GM21526 (cell line): ENCODE measurements around the gene RTKN.
"Not testable (repeated sequence)": the region's sequence is repeated elsewhere in the genome, so short reads cannot be mapped to it uniquely, and the experiment has no call there.

Source experiments
- ATAC-seq: cut with Tn5 transposase; IDR thresholded peaks from one replicate; pipeline ENCODE4 v1.9.1; 2021; ENCODE audit warnings: moderate library complexity; ENCODE audit not compliant: unreplicated experiment, low FRiP score

The RTKN gene

DNA sequence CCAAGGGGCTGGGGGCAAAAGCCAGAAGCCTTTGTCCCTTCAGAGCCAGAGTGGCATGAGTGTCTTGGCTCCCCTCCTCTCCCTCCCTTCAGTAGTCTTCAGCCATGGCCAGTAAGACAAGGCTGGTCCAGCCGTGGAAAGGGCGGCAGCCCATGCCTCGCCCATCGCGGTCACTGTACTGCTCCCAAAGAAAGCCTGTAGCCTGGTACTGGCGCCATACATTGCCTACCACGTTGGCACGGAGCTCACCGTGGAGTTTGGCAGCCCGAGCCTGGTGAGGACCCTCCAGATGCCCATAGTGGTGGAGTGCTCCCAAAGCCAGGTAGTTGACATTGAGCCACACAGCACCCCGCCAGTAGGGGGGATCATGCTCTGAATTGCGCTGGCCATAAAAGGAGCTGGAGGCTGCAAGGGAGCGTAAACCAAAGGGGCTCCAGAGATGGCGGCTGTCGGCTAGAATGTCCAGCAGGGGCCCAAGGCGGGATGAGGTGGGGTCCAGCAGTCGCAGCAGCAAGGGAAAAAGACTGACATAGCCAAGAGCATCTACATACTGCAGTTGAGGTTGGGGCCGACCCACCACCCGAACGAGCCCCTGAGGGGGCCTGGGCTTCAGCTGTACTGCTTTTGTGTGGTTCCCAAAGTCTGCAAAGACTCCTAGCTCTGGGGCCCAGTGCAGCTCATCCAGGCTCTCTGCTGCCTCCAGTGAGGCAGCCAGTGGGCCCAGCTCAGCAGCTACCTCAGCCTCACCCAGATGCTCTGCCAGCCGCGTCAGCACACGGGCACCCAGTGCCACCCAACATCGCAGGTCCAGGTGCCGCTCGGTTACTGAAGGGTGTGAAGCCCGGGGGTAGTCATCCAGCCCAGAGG, 19.7 kb upstream of the RTKN start:
- ATAC-seq = no peak

DNA sequence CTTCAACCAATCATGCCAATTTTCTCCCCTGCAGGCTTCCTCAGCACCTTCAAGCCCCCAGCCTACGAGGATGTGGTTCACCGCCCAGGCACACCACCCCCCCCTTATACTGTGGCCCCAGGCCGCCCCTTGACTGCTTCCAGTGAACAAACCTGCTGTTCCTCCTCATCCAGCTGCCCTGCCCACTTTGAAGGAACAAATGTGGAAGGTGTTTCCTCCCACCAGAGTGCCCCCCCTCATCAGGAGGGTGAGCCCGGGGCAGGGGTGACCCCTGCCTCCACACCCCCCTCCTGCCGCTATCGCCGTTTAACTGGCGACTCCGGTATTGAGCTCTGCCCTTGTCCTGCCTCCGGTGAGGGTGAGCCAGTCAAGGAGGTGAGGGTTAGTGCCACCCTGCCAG, 18.4 kb upstream of the RTKN start:
- not testable (repeated sequence) for ATAC-seq

DNA sequence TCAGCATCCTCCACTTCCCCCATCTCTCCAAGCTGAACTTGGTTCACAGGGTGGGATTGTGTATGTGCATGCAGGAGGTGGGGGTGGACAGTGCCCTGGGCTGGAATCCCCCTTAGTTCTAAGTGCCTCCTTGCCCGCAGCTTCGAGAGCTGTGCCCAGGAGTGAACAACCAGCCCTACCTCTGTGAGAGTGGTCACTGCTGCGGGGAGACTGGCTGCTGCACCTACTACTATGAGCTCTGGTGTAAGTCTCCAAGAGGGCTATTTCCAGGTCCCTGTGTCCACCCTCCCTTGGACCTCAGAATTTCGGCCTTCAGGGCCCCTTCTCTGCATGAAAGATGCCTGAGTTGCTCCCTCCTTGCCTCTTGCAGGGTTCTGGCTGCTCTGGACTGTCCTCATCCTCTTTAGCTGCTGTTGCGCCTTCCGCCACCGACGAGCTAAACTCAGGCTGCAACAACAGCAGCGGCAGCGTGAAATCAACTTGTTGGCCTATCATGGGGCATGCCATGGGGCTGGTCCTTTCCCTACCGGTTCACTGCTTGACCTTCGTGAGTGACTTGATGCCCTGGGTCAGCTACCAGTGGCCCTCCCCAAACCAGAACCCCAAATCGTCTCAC, 17.9 kb upstream of the RTKN start:
- ATAC-seq = not testable (repeated sequence)

GRCh38 chr2:74458938-74459363, 17.2 kb upstream of the RTKN start:
- ATAC-seq = no peak

GRCh38 chr2:74458132-74458937, 16.6 kb upstream of the RTKN start, which contains the start of gene WBP1:
WBP1 (plus strand) TSS chr2:74458438; CDS start chr2:74458603, 165 bp downstream.
- peak; percentile 78 for ATAC-seq

- ATAC-seq = peak; percentile 34
Measured at GRCh38 chr2:74457549-74458131, 15.9 kb upstream of the RTKN start.

DNA sequence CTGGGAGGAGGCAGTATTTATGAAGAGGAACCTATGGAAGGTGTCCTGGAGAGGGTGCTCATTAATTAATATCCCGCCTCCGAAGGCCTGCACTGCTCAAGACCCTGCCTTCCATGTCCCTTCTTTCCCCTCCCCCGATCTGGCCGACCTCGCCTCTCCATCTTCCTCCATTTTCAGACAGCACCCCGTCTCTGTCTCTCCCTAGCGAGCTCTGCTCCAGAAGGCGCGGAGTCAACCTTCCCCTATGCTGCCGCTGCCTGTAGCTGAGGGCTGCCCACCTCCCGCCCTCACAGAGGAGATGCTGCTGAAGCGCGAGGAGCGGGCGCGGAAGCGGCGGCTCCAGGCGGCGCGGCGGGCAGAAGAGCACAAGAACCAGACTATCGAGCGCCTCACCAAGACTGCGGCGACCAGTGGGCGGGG, 15.4 kb upstream of the RTKN start:
- no peak for ATAC-seq

GRCh38 chr2:74454654-74455511, 13.1 kb upstream of the RTKN start, which contains the start of gene INO80B:
INO80B (plus strand) TSS chr2:74455087; CDS start chr2:74455117, 30 bp downstream.
- ATAC-seq = peak; percentile 48

- no peak for ATAC-seq
Measured at GRCh38 chr2:74450570-74451190, 8.9 kb upstream of the RTKN start.

DNA sequence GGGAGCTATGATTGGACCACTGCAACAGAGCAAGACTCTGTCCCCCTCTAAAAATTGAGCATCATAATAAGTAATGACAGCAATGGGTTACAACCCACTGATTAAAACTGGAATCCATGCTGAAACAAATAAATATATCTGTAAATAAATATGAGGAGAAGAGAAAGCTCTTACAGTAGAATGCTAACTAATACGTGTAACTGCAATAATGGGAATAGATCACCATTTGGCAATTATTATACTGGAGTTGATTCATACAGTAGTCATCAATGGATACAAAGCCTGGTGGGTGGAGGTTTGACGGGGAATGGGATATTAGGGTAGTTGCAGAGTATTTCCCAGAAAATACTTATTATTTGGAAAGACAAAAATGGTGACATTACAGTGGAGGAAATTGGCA, 7.0 kb upstream of the RTKN start:
- no peak for ATAC-seq

- no peak for ATAC-seq
Measured at GRCh38 chr2:74447230-74447999, 5.7 kb upstream of the RTKN start.

DNA sequence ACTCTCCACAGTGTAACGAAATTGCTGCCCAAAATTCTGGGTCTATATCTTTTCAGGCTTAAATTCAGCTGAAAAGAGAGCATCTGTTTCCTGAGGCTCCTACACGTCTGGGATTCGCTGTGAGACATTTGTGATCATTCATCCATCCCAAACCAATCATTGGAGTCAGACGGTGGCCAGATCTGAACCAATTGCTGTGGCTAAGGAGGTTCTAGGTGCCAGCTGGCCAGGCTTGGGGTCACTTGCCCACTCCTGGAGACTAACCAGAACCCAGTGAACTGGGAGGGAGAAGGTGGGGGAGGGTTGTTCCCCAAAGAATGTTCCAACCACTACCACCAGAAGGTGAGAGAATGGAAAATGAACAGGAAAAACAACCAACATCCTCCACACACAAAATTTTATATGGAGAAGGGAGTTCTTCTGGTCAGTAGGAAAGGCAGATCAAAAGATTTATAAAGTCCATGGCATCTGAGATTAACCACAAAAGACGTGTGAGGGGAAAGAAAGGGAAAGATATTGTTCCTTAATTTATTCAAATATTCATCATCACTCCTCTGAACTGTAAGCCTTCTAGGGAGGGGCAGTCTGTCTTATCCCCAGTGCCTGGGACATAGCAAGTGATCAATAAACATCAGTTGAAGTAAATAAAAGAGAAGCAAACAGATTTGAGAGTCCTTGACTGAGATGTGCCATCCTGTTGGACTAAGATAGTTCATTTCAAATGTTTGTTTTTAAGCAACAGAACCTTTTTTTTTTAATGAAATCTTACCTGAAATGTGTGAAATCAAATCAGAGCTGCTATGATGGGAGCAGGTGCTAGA, 3.0 kb upstream of the RTKN start:
- ATAC-seq = no peak

- not testable (repeated sequence) for ATAC-seq
Measured at GRCh38 chr2:74442483-74443297, 953 bp upstream of the RTKN start.

DNA sequence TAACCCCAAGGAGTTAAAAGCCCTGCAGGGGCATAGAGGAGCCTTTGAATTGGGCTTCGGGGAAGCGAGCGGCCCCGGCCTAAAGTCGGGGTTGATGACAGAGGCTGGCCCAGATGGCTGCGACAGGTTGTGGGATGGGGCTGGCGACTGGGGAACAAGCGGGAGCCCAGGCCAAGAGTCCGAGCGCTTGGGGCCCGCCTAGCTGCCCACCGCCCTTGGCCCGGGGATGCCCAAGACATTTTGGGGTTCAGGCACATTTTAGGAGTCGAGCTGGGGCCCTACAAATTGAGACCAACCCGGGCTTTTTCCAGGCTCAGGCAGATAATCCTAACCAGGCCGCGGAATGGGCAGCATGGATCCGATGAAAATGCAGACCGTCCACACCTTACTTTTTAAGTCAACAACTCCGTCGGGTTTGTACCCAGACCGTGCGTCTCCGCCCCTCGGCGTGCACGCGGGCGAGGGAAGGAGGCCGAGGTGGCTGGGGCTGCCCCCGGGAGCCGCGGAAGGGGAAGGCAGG, 507 bp downstream of the RTKN start:
- ATAC-seq = no peak

GRCh38 chr2:74440378-74441169, 1.2 kb downstream of the RTKN start:
- ATAC-seq = peak; percentile 74
